HG02763 (cell line): ENCODE results near the gene ANKS6.
A peak's percentile ranks its signal among the peaks of the same experiment; 100 is the strongest.

ENCODE experiments used
- ATAC-seq: cut with Tn5 transposase; IDR thresholded peaks from one replicate; pipeline ENCODE4 v1.9.1; 2021; ENCODE audit warnings: mild to moderate bottlenecking, moderate library complexity; ENCODE audit not compliant: unreplicated experiment

Gene ANKS6

GRCh38 chr9:98796364-98797101 lies at the start of gene ANKS6:
Gene ANKS6, minus strand, starts transcription at chr9:98796555. Its CDS starts 64 bp downstream, at chr9:98796491.
- ATAC-seq = peak; percentile 84

DNA sequence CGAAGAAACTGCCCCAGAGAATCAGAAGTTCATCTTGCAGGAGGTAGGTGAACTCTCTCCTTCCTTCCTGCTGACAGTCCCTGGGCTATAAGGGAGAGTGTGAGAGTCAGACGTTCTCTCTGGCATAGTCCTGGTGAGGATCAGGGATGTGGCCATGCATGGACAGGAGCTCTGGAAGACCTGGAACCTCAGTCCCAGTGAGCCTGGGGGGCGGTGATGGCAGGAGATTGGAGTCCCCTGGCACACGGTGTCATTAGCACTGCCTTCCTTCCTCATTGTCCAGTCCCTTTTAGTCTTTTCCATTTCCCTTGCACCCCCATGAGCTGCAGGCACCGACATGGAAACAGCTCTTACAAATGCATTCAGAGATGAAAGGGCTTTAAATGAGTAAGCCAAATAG lies 49.7 kb upstream of the ANKS6 start:
- no peak for ATAC-seq

DNA sequence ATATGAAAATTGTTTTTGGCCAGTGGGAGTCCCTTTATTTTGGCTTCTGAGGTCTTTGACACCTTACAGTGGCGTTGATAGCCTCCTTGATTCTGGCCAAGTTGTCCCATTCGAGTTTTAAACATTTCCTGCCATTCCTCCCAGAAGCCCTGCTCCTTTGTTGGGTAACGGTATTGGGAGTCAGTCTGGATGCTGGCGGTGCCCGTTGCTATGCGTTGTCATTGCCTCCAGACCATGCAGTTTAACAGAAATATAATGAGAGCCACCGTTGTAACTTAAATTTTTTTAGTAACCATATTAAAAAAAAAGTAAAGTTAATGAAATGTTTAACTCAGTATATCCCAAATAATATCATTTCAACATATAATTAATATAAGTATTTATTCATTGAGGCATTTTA lies 46.2 kb upstream of the ANKS6 start:
- ATAC-seq = no peak

DNA sequence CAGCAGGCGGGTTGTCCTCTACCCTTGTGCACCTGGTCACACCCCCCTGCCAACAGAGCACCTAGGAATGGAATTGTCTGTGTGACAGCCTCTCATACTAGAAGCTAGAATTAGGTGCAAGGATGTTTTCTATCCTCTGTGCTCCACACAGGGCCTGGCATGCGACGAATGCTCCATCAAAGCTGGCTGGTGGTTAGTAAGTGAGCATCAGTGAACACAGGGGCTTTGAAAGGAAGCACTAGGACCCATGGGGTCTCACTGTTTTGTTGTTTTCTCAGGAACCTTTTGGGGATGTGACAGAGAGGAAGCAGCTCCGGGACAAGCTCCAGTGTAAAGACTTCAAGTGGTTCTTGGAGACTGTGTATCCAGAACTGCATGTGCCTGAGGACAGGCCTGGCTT lies 43.4 kb upstream of the ANKS6 start:
- ATAC-seq = no peak

- ATAC-seq = no peak
Measured at GRCh38 chr9:98838868-98839565, 42.7 kb upstream of the ANKS6 start.

DNA sequence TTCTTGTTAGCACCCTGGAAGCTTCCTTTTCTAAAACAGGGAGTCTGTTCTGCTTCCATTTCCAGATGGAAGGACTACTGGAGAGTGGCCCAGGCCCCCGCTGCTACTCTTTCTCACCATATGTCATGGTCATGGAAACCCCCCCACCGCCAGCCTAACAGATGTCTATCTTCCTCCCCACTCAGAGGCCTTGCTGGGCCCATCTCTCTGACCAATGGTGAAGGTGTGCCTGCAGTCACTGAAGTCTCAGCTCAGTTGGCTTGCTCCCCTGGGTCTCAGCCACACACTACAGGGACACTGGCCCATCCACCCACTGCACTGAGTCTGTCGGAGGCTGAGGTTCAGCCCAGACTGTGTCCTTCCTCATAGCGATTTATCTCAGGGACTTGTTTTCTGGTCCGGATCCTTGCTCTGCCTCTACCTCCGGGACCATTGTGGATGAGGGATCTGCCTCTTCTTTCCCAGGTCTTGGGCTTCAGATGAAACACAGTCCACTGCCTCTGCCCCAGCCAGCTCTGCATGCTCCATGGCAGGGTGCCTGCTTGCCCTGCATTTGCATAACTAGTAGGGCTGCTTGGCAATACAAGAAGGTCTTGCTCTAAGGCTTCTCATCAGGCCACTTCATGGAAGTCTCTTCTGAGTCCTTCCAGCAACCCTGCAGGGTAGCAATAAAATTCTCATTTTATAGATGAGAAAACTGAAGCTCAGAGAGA lies 42.0 kb upstream of the ANKS6 start:
- no peak for ATAC-seq

GRCh38 chr9:98837516-98837915 lies 41.2 kb upstream of the ANKS6 start:
- ATAC-seq = no peak

DNA sequence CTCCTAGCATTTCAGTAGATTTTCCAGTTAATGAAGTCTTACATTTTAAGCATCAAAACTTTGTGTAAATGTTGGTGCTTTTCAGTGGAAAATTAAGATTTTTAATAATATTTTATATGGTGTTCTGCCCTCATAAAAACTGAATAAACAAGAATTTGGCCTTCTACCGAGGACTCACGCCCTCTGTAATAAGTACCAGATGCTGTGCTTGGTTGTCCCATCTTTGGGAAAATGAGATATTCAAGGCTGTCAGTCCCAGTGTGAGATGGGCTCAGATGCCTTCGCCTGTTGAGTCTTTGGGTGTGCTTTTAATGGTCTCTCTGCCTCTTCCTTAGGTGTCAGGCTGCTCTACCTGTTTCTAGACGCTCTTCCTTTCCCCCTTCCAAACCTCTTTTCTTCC lies 39.9 kb upstream of the ANKS6 start:
- ATAC-seq = no peak

GRCh38 chr9:98834386-98834785 lies 38.0 kb upstream of the ANKS6 start:
- ATAC-seq = no peak

DNA sequence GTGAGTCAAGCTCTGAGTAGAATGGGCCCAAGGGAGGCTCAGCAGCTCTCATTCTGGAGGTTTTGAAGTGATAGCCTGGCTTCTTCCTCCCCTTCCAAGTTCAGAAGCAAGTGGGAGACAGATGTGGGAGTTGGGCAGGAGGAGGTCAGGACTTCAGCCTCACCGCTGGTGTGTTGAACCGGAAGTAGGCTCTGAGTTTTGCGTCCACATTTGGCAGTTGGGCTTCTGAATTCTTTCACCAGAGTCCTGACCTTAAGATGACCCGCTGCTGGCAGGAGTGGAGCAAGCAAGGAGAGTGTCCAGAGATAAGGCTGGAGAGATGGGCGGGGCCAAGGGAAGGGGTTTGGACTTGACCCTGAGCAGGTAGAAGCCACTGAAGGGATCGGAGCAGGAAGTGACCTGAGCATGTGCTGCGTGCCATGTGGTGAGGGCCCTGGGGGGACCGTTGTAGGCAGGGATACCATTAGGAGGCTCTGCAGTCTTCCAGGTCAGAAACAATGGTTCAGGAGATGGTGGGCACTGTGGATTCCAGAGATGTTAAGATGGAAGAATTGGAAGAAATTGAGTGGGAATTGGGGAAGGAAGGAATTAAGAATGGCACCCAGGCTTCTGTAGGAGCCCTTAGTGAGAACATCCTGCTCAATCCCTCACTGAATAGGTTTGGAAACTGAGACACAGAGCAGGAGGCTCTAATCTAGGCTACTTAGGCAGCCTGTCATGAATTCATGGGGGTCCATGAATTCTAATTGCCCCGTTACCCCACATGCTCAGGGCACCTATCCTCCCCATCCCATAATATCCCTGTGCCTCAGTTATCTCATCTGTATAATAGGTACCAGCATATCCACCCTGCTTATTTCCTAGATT lies 37.0 kb upstream of the ANKS6 start:
- no peak for ATAC-seq

- ATAC-seq = no peak
Measured at GRCh38 chr9:98832768-98833089, 36.4 kb upstream of the ANKS6 start.

DNA sequence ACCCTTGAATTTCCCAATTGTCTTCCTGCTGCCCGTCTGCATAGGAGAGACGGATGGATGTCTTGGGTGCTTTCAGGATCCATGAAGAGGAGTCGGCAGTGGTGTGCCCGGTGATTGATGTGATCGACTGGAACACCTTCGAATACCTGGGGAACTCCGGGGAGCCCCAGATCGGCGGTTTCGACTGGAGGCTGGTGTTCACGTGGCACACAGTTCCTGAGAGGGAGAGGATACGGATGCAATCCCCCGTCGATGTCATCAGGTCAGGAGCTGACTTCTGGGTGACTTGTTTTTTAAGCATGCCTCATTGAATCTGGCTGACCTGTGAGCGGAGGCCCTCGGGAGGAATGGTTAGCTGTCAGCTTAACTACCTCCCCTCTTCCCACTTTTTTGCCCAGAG lies 35.3 kb upstream of the ANKS6 start:
- no peak for ATAC-seq

GRCh38 chr9:98830554-98830953 lies 34.2 kb upstream of the ANKS6 start:
- no peak for ATAC-seq

DNA sequence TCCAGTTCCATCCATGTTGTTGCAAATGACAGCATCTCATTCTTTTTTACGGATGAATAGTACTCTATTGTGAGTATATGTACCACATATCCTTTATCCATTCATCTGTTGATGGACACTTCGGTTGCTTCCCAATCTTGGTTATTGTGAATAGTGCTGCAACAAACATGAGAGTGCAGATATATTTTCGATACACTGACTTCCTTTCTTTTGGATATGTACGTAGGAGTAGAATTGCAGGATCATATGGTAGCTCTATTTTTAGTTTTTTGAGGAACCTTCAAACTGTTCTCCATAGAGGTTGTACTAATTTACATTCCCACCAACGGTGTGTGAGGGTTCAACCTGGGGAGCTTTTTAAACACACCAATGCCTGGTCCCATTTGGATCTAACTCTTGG lies 33.4 kb upstream of the ANKS6 start:
- no peak for ATAC-seq

DNA sequence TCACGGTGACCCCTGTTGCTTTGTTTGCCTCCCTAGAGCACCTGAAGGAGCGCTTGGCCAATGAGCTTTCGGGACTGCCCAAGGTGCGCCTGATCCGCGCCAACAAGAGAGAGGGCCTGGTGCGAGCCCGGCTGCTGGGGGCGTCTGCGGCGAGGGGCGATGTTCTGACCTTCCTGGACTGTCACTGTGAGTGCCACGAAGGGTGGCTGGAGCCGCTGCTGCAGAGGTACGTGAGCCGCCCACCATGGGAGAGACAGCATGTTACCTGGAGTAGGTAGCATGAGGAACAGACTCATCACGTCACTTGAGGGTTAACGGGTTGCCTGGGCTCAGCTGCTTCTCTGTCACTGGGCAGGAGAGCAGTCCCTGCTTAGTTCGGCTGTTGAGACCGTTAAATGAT lies 30.4 kb upstream of the ANKS6 start:
- ATAC-seq = no peak

- ATAC-seq = no peak
Measured at GRCh38 chr9:98825414-98825813, 29.1 kb upstream of the ANKS6 start.

GRCh38 chr9:98823666-98824334 lies 27.4 kb upstream of the ANKS6 start:
- no peak for ATAC-seq

- no peak for ATAC-seq
Measured at GRCh38 chr9:98822661-98823060, 26.3 kb upstream of the ANKS6 start.

GRCh38 chr9:98821831-98822230 lies 25.5 kb upstream of the ANKS6 start:
- no peak for ATAC-seq

DNA sequence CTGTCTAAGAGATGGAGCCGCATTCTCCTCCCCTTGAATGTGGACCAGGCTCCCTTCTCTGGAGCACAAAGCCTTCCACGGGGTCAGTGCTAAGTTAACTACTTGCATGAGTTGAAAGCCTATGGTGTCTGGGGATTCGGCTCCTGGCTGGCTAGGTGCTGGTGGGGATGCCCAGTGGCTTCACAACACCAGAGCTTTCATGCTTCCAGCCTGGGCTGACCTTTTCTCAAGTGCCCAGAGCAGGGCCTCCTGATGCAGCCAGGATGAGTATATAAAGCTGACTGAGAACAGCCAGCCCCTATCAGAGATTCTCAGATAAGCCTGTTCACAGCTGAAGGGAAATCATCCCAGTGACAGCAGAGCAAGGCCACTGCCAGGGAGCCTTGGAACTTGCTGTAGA lies 22.9 kb upstream of the ANKS6 start:
- ATAC-seq = no peak

DNA sequence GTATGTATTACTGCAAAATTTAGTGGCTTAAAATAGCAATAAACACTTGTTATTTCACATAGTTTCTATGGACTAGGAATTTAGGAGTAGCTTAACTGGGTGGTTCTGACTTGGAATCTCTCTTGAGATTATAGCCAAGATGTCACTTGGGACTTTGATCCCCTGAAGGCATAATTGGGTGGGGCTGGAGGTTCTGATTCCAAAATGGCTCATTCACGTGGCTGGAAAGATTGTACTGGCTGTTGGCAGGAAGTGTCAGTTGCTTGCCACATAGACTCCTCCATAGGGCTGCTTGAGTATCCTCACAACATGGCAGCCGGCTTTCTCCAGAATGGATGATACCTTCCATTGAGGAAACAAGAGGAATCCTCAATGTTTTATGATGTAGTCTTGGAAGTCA lies 22.4 kb upstream of the ANKS6 start:
- no peak for ATAC-seq
